Measurements from ENCODE around the gene COL18A1.

The COL18A1 gene

GRCh38 chr21:45506836-45507522 lies 102.0 kb downstream of the COL18A1 start:
- DNase-seq (ENCODE audit: low read depth), result no peak
- no peak overlapping the region for H3K4me3 ChIP-seq (ENCODE audit: low read depth, low read length)

GRCh38 chr21:45507523-45507875 lies 102.5 kb downstream of the COL18A1 start:
- no peak overlapping the region for H3K4me3 ChIP-seq (ENCODE audit: low read depth, low read length)
- DNase-seq (ENCODE audit: low read depth), result no peak

DNA sequence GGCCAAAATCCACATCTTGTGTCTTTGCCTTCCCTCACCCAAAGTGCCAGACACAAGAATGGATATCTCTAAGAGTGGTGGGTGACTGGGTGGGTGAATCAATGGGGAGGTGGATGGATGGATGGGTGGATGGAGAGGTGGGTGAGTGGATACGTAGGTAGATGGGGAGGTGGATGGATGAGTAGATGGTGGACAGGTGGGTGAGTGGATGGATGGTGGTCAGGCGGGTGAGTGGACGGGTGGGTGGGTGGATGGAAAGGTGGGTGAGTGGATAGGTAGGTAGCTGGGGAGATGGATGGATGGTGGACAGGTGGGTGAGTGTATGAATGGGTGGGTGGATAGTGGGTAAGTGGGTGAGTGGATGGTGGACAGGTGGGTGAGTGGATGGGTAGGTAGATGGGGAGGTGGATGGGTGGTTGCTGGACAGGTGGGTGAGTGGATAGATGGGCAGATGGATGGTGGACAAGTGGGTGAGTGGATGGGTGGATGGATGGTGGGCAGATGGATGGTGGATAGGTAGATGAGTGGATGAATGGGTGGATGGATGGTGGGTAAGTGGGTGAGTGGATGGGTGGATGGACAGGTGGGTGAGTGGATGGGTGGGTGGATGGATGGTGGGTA lies 103.0 kb downstream of the COL18A1 start:
- DNase-seq (ENCODE audit: low read depth), result no peak
- no peak overlapping the region for H3K4me3 ChIP-seq (ENCODE audit: low read depth, low read length)

DNA sequence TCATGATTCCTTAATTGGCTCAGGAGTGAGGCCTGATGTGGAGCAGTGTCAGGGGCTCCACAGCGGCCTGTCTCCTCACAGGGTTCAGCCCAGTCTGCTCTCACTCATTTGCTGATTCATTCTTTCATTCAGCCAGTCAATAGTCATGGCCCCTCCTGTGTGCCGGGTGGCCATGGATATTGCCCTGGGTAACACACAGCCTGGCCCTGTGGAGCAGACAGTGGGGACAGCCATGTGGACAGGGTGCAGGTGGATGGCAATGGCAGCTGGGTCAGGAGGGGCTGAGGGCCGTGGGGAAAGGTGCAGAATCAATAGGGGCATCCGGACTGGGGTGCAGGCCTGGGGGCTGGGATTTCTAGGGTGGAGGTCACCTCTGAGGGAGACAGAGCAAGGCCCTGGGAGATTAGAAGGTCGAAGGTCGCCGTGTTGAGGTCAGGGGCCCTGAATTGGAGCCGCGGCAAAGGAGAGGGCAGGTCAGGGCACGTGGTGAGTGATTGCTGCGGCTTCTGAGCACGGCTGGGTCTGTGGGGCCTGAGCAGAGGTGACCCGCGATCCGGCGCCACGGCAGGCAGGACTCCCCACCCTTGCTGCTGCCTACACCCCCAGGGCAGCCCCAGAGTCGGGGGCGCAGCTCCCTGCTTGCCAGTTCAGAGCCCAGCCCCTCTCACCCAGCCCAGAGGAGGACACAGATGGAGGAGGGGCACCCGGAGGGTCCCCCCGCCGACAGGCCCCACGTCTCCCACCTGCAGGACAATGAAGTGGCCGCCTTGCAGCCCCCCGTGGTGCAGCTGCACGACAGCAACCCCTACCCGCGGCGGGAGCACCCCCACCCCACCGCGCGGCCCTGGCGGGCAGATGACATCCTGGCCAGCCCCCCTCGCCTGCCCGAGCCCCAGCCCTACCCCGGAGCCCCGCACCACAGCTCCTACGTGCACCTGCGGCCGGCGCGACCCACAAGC lies 103.9 kb downstream of the COL18A1 start:
- DNase-seq (ENCODE audit: low read depth), result no peak
- no peak overlapping the region for H3K4me3 ChIP-seq (ENCODE audit: low read depth, low read length)

DNA sequence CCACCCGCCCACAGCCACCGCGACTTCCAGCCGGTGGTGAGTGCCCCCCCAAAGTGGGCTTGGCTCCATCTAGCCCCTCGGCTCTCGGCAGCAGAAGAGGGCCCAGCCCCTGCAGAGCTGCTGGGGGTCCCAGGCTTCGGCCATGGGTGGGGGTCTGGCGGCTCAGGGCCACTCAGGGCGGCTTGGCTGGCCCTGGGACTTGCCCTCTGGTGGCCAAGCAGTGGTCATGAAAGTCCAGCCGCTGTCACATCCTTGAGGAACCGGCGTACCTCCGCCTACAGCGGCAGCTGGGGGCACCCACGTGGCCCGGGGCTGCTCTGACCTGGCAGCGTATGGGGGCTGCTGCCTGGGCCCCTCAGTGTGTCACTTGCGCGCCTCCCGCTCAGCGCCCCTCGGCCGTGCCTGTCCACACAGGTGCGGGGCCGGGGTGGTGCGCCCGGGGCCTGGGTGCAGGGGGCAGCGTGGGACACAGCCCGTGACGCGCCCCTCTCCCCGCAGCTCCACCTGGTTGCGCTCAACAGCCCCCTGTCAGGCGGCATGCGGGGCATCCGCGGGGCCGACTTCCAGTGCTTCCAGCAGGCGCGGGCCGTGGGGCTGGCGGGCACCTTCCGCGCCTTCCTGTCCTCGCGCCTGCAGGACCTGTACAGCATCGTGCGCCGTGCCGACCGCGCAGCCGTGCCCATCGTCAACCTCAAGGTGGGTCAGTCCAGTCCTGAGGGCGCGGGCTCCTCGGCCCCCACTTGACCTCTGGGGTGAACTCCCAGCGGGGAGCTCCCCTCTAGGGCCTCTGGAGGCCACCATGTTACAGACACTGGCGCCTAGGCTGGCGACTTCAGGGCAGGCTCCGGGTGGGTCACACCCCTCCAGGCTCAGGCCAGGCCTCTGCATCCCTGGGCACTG lies 104.9 kb downstream of the COL18A1 start:
- no peak for DNase-seq (ENCODE audit: low read depth)
- no peak overlapping the region for H3K4me3 ChIP-seq (ENCODE audit: low read depth, low read length)

DNA sequence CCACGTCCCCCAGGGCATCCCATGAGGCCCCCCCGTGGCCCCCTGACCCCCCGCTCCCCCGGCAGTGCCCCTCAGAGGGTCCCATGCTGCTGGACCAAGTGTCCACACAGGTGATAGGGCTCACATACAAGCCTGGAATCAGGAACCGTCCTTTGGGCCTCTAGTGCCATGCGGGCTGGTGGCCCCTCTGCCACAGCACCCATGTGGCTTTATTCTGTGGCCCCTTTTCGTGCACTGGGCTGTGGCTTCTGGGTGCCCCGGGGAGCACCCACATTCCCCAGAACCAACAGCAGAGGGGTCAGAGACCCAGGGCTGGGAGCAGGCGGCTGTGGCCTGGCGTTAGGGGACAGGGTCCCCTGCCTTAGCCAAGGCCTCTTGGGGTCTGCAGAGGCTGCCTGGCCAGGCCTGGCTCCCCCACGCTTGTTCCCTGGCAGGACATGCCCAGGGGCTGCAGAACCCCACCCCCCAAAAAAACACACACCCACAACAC lies 105.5 kb downstream of the COL18A1 start:
- DNase-seq (ENCODE audit: low read depth), result no peak
- H3K4me3 ChIP-seq (ENCODE audit: low read depth, low read length), result no peak overlapping the region

GRCh38 chr21:45511007-45511406 lies 106.0 kb downstream of the COL18A1 start:
- no peak for DNase-seq (ENCODE audit: low read depth)
- no peak overlapping the region for H3K4me3 ChIP-seq (ENCODE audit: low read depth, low read length)

DNA sequence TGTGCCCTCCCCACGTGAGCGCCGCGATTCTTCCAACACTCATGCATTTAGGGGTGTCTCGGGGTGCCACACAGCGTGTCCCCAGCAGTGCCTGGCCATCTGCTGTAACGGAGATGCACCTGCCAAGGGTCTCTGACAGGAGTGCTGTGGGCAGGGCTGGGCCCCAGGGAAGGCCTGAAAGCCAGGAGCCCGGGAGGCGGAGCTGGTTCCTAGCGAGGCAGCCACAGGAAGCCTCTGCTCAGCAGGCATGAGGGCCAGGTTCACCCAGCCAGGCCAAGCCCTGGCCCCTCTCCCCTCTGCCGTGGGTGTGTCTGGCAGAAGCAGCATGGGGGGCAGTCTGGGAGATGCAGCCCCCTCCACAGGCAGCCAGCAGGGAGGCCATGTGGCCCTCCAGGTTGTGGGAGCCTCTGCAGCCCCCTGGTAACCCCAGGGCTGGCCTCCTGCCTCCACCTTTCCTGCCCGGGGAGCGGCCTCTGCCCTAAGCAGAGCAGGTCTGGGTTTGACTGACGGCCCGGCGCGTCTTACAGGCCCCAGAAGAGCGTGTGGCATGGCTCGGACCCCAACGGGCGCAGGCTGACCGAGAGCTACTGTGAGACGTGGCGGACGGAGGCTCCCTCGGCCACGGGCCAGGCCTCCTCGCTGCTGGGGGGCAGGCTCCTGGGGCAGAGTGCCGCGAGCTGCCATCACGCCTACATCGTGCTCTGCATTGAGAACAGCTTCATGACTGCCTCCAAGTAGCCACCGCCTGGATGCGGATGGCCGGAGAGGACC lies 106.9 kb downstream of the COL18A1 start:
- no peak for DNase-seq (ENCODE audit: low read depth)

DNA sequence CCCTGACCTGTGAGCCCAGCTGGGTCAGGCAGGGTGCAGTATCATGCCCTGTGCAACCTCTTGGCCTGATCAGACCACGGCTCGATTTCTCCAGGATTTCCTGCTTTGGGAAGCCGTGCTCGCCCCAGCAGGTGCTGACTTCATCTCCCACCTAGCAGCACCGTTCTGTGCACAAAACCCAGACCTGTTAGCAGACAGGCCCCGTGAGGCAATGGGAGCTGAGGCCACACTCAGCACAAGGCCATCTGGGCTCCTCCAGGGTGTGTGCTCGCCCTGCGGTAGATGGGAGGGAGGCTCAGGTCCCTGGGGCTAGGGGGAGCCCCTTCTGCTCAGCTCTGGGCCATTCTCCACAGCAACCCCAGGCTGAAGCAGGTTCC lies 107.6 kb downstream of the COL18A1 start:
- DNase-seq (ENCODE audit: low read depth), result no peak
- H3K4me3 ChIP-seq (ENCODE audit: low read depth, low read length), result no peak overlapping the region

More for the DNA sequence above, 106.9 kb downstream of the COL18A1 start:
- H3K4me3 ChIP-seq (ENCODE audit: low read depth, low read length), result no peak overlapping the region

DNA sequence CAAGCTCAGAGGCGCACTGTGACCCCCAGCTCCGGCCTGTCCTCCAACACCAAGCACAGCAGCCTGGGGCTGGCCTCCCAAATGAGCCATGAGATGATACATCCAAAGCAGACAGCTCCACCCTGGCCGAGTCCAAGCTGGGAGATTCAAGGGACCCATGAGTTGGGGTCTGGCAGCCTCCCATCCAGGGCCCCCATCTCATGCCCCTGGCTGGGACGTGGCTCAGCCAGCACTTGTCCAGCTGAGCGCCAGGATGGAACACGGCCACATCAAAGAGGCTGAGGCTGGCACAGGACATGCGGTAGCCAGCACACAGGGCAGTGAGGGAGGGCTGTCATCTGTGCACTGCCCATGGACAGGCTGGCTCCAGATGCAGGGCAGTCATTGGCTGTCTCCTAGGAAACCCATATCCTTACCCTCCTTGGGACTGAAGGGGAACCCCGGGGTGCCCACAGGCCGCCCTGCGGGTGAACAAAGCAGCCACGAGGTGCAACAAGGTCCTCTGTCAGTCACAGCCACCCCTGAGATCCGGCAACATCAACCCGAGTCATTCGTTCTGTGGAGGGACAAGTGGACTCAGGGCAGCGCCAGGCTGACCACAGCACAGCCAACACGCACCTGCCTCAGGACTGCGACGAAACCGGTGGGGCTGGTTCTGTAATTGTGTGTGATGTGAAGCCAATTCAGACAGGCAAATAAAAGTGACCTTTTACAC lies 108.2 kb downstream of the COL18A1 start:
- no peak for DNase-seq (ENCODE audit: low read depth)
- no peak overlapping the region for H3K4me3 ChIP-seq (ENCODE audit: low read depth, low read length)

- DNase-seq (ENCODE audit: low read depth), result no peak
- H3K4me3 ChIP-seq (ENCODE audit: low read depth, low read length), result no peak overlapping the region
Measured at GRCh38 chr21:45513741-45514310, 108.9 kb downstream of the COL18A1 start.

DNA sequence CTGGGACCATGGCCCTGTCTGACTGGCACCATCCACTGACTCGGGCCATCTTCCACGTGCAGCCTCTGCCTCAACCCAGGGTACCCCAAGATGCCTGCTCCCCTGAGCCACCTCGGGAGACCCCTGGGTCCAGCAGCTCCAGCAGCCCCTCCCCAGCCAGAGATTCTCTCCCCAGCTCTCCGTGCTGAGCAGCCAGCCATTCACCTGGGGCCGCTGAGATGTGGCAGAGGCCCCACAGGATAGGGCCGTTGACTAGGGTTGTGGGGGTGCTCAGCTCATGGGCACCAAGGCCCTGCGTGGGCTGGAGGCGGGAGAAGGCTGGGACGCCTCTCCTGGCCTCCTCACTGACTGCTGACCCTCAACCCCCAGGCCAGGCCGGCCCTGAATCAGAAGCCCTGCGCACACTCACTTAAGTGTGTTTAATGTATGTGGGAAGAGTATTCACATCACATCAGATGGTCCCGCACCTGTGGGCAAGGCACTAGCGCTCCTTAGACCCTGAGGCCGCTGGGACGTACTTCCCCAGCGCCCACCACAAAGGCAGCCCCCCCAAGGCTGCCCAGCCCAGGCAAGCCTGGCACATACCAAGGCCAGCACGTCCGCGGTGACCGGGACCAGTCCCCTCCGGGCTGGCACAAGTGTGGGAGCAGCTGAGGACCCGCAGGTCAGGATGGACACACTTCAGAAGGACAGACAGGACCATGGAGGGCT lies 109.5 kb downstream of the COL18A1 start:
- DNase-seq (ENCODE audit: low read depth), result no peak

DNA sequence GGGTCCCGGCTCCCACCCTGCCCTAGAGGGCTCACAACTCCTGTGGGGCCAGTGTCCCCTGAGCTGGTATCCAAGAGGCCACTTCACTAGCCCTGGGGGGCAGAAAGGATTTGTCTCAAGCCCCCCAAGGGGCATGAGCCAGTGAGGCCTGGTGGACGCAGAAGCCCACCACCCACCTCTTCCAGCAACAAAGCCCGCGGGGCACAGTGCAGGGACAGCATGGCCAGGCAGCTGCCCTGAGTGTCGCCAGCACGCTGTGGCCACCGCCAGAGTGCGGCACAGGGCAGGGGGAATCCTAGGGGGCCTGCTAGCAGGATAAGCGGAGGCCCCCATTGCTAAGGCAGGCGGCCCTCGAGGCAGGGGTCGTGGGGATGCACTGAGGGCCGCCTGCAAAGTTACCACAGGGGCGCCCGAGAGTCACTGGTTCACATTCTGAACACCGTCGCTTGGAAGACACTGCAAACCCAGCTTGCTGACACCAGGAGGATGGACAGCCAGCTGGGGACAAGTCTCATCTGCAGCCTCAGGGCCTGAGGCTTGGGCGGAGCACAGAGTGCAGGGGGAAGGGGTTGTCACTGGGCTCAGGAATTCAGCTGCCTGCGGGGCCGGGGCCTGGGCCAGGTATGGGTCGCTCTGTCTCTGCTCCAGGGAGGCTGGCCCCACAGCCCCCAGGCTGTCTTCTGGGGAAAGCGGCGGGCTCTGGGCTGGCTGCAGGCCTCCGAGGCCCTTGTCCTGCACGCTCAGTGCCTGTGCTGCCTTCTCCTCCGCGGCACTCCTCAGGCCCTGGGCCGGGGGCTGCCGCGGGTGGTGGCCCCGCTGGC lies 110.5 kb downstream of the COL18A1 start:
- DNase-seq (ENCODE audit: low read depth), result no peak
- H3K4me3 ChIP-seq (ENCODE audit: low read depth, low read length), result no peak overlapping the region

More for the DNA sequence above, 109.5 kb downstream of the COL18A1 start:
- H3K4me3 ChIP-seq (ENCODE audit: low read depth, low read length), result no peak overlapping the region

GRCh38 chr21:45516071-45516670 lies 111.2 kb downstream of the COL18A1 start:
- no peak overlapping the region for H3K4me3 ChIP-seq (ENCODE audit: low read depth, low read length)
- DNase-seq (ENCODE audit: low read depth), result no peak

DNA sequence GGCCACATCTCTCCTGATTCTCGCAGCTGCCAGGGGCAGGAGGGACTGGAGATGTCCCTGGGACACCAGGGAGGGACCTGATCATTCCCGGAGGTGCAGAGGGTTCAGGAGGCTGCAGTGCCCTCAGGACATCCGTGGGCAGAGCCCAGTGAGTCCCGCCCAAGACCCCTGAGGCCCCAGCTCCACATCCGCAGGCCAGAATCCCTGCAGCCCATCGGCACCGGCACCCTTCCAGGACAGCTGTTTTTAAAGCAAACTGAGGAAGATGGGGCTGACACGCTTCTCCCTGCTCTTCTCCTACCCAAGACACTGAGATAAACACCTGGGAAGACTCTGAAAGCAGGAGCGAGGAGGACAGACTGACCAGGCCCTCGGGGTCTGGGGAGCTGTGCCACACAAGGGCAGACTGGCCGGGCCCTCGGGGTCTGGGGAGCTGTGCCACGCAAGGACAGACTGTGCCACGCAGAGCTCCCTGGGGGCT lies 111.7 kb downstream of the COL18A1 start:
- H3K4me3 ChIP-seq (ENCODE audit: low read depth, low read length), result no peak overlapping the region
- no peak for DNase-seq (ENCODE audit: low read depth)
